Hepatocyte (in vitro differentiated cells): Measurements from ENCODE around the gene CALD1.

Experiments used
- CTCF ChIP-seq: fragments of 200-600 bp; sonication (generic); IDR thresholded peaks from 2 replicates; pipeline ENCODE4 v1.5.1; 2016; ENCODE audit warnings: antibody characterized with exemption, mild to moderate bottlenecking; ENCODE audit not compliant: poor library complexity
- EZH2 ChIP-seq: fragments of 200-600 bp; sonication (generic); IDR thresholded peaks from 2 replicates; pipeline ENCODE4 v1.6.1; 2016; ENCODE audit warnings: antibody characterized with exemption, mild to moderate bottlenecking, borderline replicate concordance
- EZH2phosphoT487 ChIP-seq: fragments of 200-600 bp; sonication (generic); IDR thresholded peaks from one replicate; pipeline ENCODE4 v1.6.1; 2018; ENCODE audit warnings: antibody characterized with exemption, mild to moderate bottlenecking, low read depth, moderate library complexity; ENCODE audit not compliant: unreplicated experiment, severe bottlenecking

GRCh38 chr7:134809616-134810015, 30.2 kb downstream of the CALD1 start:
- TF ChIP-seq CTCF (no peak), EZH2phosphoT487 (no peak), EZH2 (no peak)
